Osteoblast (primary cell): ENCODE measurements around the gene CIAO3. TPM values are rescaled to one million over a fixed set of nuclear protein-coding genes. Genes with fewer than 3 reads are reported as not detected.
"Not testable (repeated sequence)": the region's sequence is repeated elsewhere in the genome, so short reads cannot be mapped to it uniquely, and the experiment has no call there.

ENCODE experiments used
- DNase-seq: peaks from one replicate; pipeline ENCODE4 v3.0.0; 2011; ENCODE audit warnings: low spot score, mixed read lengths; ENCODE audit not compliant: insufficient read length; ENCODE audit errors: missing footprints
- H2AFZ ChIP-seq: 2 replicates; pipeline ENCODE4 v1.6.0; 2011; ENCODE audit warnings: mild to moderate bottlenecking, low read length
- H3K27ac ChIP-seq: 2 replicates; pipeline ENCODE4 v1.5.1; 2011; ENCODE audit warnings: mild to moderate bottlenecking, low read depth, low read length, moderate library complexity
- H3K27me3 ChIP-seq: 2 replicates; pipeline ENCODE4 v1.6.0; 2012; ENCODE audit warnings: mild to moderate bottlenecking, control low read depth, inconsistent platforms, low read length, moderate library complexity; ENCODE audit not compliant: insufficient read depth
- H3K36me3 ChIP-seq: 2 replicates; pipeline ENCODE4 v1.5.1; 2011; ENCODE audit warnings: mild to moderate bottlenecking, low read length, control low read depth, moderate library complexity; ENCODE audit not compliant: insufficient read depth
- H3K4me1 ChIP-seq: 2 replicates; pipeline ENCODE4 v1.5.1; 2011; ENCODE audit warnings: mild to moderate bottlenecking, low read length, control low read depth, moderate library complexity; ENCODE audit not compliant: insufficient read depth
- H3K4me2 ChIP-seq: 2 replicates; pipeline ENCODE4 v1.6.0; 2011; ENCODE audit warnings: mild to moderate bottlenecking, low read length; ENCODE audit not compliant: insufficient read depth
- H3K4me3 ChIP-seq: fragments of 200-600 bp; sonication (generic); 3 replicates; pipeline ENCODE4 v1.5.1; 2012; ENCODE audit warnings: mild to moderate bottlenecking, low read length, inconsistent platforms; ENCODE audit not compliant: insufficient read depth
- H3K79me2 ChIP-seq: 2 replicates; pipeline ENCODE4 v1.6.0; 2012; ENCODE audit warnings: mild to moderate bottlenecking, low read length, control low read depth, inconsistent platforms; ENCODE audit not compliant: insufficient read depth
- H3K9me3 ChIP-seq: 2 replicates; pipeline ENCODE4 v1.5.1; 2011; ENCODE audit warnings: low read depth, low read length, control low read depth
- H4K20me1 ChIP-seq: 2 replicates; pipeline ENCODE4 v1.6.0; 2012; ENCODE audit warnings: mild to moderate bottlenecking, low read length, control low read depth; ENCODE audit not compliant: insufficient read depth
- total RNA-seq: library from RNA; depleted of rRNA; stranded (reverse); fragments of >200 nt; gene quantifications from 2 replicates; pipeline ENCODE4 v1.2.3, GENCODE V29; 2012
- TF ChIP-seq, protein P1 (sequence below): IDR thresholded peaks from 2 replicates; pipeline ENCODE4 v1.5.1; 2011; ENCODE audit warnings: mild to moderate bottlenecking, low read depth, low read length, moderate library complexity; ENCODE audit errors: extremely low read depth

CIAO3 gene
- total RNA-seq, 1 donor, result 32.2 TPM

DNA sequence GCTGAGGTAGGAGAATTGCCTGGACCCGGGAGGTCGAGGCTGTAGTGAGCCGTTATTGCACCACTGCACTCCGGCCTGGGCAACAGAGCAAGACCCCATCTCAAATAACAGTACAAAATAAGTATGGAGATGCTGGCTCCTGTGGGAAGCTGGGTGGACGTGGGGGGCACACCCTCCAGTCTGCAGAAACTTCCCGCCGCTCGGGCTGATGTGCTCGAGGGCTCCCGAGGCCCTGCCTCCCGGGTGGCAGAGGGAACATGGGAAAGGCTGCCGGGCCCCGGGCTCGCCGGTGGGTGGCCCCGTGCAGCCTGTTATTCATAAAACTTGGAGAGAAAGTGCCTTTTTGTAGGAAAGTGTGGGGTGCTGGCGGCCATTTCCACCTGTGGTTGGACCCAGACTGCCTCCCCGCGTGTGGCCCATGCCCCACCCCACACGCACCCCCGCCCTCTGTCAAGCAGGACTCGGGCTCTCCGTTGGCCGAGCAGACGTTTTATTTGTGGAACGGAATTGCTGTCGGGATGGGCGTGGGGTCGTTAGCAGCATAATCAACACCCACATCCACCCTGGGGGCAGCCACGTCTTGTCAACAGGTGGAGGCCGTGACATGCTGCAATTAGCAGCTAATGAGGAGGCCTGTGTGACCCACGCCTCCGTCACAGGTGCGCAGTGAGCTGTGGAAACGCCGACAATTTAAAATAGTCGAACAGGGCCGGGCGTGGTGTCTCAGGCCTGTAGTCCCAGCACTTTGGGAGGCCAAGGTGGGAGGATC is 7.4 kb upstream of the CIAO3 start:
- no peaks in the 10 kb centered on the region for H3K79me2 ChIP-seq
- TF ChIP-seq, protein P1, sequence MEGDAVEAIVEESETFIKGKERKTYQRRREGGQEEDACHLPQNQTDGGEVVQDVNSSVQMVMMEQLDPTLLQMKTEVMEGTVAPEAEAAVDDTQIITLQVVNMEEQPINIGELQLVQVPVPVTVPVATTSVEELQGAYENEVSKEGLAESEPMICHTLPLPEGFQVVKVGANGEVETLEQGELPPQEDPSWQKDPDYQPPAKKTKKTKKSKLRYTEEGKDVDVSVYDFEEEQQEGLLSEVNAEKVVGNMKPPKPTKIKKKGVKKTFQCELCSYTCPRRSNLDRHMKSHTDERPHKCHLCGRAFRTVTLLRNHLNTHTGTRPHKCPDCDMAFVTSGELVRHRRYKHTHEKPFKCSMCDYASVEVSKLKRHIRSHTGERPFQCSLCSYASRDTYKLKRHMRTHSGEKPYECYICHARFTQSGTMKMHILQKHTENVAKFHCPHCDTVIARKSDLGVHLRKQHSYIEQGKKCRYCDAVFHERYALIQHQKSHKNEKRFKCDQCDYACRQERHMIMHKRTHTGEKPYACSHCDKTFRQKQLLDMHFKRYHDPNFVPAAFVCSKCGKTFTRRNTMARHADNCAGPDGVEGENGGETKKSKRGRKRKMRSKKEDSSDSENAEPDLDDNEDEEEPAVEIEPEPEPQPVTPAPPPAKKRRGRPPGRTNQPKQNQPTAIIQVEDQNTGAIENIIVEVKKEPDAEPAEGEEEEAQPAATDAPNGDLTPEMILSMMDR, result no peak
- no peaks in the 10 kb centered on the region for H4K20me1 ChIP-seq
- no peak overlapping the region for H3K4me2 ChIP-seq
- no peaks in the 10 kb centered on the region for H3K9me3 ChIP-seq
- no peak for DNase-seq
- H3K4me3 ChIP-seq, result no peak overlapping the region
- no peaks in the 10 kb centered on the region for H3K4me1 ChIP-seq
- peaks cover 12% of the 10 kb centered on the region for H3K27me3 ChIP-seq
- H3K36me3 ChIP-seq, result no peaks in the 10 kb centered on the region
- H3K27ac ChIP-seq, result no peak overlapping the region
- no peak overlapping the region for H2AFZ ChIP-seq

GRCh38 chr16:746637-747036 is 5.8 kb upstream of the CIAO3 start:
- H3K27me3 ChIP-seq, result peaks cover 8% of the 10 kb centered on the region
- DNase-seq, result no peak
- TF ChIP-seq, protein P1, result no peak

DNA sequence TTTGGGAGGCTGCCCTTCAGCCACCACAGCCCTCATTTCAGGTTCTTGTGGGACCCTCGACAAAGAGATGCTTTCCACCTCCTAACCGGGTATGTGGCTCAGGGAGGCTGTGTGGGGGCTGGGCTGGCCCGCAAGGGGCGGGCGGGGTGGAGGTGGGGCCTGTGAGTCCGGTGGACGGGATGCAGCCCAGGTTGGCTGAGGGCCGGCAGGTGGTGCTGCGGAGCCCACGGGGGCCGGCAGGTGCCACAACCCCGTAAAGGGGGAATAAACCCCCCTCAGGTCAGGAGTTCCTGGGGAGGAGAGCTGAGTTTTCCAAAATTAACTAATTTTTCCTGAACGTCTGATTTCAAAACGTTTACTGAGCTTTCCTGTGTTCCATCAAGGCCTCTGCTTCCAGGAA is 4.9 kb upstream of the CIAO3 start:
- peaks cover 4% of the 10 kb centered on the region for H3K4me1 ChIP-seq
- H2AFZ ChIP-seq, result no peak overlapping the region
- H3K9me3 ChIP-seq, result no peaks in the 10 kb centered on the region
- DNase-seq, result no peak
- no peak overlapping the region for H3K27ac ChIP-seq
- no peak overlapping the region for H3K4me2 ChIP-seq
- TF ChIP-seq, protein P1, result no peak
- no peak overlapping the region for H3K4me3 ChIP-seq
- H3K27me3 ChIP-seq, result no peaks in the 10 kb centered on the region
- no peaks in the 10 kb centered on the region for H3K36me3 ChIP-seq
- H3K79me2 ChIP-seq, result no peaks in the 10 kb centered on the region
- no peaks in the 10 kb centered on the region for H4K20me1 ChIP-seq

More at GRCh38 chr16:746637-747036, 5.8 kb upstream of the CIAO3 start:
- H3K4me2 ChIP-seq, result no peak overlapping the region
- no peak overlapping the region for H3K4me3 ChIP-seq
- no peaks in the 10 kb centered on the region for H3K36me3 ChIP-seq
- no peaks in the 10 kb centered on the region for H3K79me2 ChIP-seq
- no peaks in the 10 kb centered on the region for H4K20me1 ChIP-seq
- no peak overlapping the region for H2AFZ ChIP-seq
- no peaks in the 10 kb centered on the region for H3K4me1 ChIP-seq
- no peak overlapping the region for H3K27ac ChIP-seq
- H3K9me3 ChIP-seq, result no peaks in the 10 kb centered on the region

- Histone ChIP-seq H3K9me3 (no peaks in the 10 kb centered on the region), H3K4me3 (no peak overlapping the region), H3K36me3 (no peaks in the 10 kb centered on the region), H3K79me2 (peaks cover 8% of the 10 kb centered on the region), H3K27me3 (no peaks in the 10 kb centered on the region), H3K4me1 (peaks cover 12% of the 10 kb centered on the region), H4K20me1 (peaks cover 4% of the 10 kb centered on the region), H3K4me2 (no peak overlapping the region), H2AFZ (no peak overlapping the region), H3K27ac (no peak overlapping the region)
- no peak for DNase-seq
- TF ChIP-seq, protein P1, result no peak
Observed at GRCh38 chr16:743794-744500, 3.1 kb upstream of the CIAO3 start.

DNA sequence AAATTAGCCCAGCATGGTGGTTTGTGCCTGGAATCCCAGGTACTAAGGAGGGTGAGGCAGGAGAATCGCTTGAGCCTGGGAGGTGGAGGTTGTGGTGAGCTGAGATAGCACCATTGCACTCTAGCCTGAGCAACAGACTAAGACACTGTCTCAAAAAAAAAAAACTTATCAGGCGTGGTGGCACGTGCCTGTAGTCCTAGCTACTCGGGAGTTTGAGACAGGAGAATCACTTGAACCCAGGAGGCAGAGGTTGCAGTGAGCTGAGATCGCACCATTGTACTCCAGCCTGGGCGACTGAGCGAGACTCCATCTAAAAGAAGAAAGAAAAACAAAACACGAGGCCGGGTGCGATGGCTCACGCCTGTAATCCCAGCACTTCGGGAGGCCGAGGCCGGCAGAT is 2.1 kb upstream of the CIAO3 start:
- not testable (repeated sequence) for H2AFZ ChIP-seq, H3K4me2 ChIP-seq, DNase-seq, H3K9me3 ChIP-seq, H3K4me3 ChIP-seq, H4K20me1 ChIP-seq, H3K27me3 ChIP-seq, H3K36me3 ChIP-seq, H3K79me2 ChIP-seq, H3K27ac ChIP-seq
- peaks cover 12% of the 10 kb centered on the region for H3K4me1 ChIP-seq
